ENCODE data around the gene TPSG1.

TPSG1 gene

GRCh38 chr16:1177750-1178149, 47.3 kb downstream of the TPSG1 start:
- TF ChIP-seq, protein P1, sequence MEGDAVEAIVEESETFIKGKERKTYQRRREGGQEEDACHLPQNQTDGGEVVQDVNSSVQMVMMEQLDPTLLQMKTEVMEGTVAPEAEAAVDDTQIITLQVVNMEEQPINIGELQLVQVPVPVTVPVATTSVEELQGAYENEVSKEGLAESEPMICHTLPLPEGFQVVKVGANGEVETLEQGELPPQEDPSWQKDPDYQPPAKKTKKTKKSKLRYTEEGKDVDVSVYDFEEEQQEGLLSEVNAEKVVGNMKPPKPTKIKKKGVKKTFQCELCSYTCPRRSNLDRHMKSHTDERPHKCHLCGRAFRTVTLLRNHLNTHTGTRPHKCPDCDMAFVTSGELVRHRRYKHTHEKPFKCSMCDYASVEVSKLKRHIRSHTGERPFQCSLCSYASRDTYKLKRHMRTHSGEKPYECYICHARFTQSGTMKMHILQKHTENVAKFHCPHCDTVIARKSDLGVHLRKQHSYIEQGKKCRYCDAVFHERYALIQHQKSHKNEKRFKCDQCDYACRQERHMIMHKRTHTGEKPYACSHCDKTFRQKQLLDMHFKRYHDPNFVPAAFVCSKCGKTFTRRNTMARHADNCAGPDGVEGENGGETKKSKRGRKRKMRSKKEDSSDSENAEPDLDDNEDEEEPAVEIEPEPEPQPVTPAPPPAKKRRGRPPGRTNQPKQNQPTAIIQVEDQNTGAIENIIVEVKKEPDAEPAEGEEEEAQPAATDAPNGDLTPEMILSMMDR (IDR thresholded peaks at IDR 0.05; ENCODE audit: low read depth, low read length), result no peak
- TF ChIP-seq, protein P2, sequence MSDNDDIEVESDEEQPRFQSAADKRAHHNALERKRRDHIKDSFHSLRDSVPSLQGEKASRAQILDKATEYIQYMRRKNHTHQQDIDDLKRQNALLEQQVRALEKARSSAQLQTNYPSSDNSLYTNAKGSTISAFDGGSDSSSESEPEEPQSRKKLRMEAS (IDR thresholded peaks at IDR 0.05; ENCODE audit: low read depth, low read length), result no peak
- H3K4me3 ChIP-seq (ENCODE audit: low read depth, low read length), result no peak overlapping the region

DNA sequence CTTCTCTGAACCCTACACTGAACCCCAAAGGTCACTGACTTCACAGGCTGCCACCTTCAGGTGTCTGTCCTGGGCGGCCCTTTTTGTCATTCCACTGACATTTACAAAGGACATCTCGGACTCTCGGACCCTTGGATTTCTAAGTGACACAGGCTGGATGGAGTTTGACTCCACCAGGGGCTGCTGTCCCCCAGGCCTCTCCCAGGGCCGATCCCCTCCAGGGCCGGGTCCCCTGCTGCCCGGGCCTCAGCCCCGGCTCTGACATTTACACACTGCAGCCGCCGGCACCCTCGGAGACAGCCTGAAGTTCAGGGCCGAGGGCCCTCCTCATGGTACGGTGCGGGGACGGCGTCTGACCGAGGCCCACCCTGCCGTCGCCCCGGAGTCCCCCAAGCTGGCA, 48.0 kb downstream of the TPSG1 start:
- no peak for DNase-seq (ENCODE audit: low read depth)
- H3K4me3 ChIP-seq (ENCODE audit: low read depth, low read length), result no peak overlapping the region
- no peak for TF ChIP-seq MYC (IDR thresholded peaks at IDR 0.05; ENCODE audit: low read depth, low read length)
- no peak for TF ChIP-seq POLR2A (IDR thresholded peaks at IDR 0.05; ENCODE audit: extremely low read depth, insufficient read length)
- TF ChIP-seq, protein P2 (IDR thresholded peaks at IDR 0.05; ENCODE audit: low read depth, low read length), result no peak
- TF ChIP-seq, protein P1 (IDR thresholded peaks at IDR 0.05; ENCODE audit: low read depth, low read length), result no peak

More at GRCh38 chr16:1177750-1178149, 47.3 kb downstream of the TPSG1 start:
- DNase-seq (ENCODE audit: low read depth), result no peak

DNA sequence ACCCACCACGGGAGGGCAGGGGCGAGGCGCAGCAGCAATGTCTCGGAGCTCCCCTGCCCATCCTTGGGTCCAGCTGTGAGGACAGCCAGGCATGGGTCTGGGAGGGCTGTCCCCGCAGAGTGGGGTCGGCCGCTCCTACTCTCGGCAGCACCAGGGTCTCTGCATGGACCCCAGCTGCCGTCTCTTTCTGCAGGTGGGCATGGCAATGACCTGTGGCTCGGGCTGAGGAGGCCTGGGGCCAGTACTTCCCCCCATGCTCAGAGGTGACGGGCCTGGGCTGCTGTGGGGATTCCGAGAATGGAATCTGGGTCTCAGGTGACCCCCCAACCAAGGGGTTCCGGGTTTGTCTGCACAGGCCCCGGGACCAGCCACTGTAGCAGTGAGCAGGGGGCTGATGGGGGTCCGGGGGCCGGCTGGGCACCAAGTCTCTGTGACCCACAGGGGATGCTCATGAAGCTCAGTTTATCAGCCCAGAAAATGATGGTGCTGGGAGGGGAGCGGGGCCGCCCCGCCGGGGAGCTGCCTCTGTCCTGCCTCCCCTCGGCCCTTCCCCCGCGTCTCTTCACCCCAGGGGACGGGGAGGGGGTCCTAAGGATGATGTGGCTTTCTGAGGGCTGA, 48.7 kb downstream of the TPSG1 start:
- TF ChIP-seq, protein P1 (IDR thresholded peaks at IDR 0.05; ENCODE audit: low read depth, low read length), result no peak
- TF ChIP-seq, protein P2 (IDR thresholded peaks at IDR 0.05; ENCODE audit: low read depth, low read length), result no peak
- TF ChIP-seq MYC (IDR thresholded peaks at IDR 0.05; ENCODE audit: low read depth, low read length), result no peak
- no peak for TF ChIP-seq POLR2A (IDR thresholded peaks at IDR 0.05; ENCODE audit: extremely low read depth, insufficient read length)
- no peak overlapping the region for H3K4me3 ChIP-seq (ENCODE audit: low read depth, low read length)
- DNase-seq (ENCODE audit: low read depth), result no peak

DNA sequence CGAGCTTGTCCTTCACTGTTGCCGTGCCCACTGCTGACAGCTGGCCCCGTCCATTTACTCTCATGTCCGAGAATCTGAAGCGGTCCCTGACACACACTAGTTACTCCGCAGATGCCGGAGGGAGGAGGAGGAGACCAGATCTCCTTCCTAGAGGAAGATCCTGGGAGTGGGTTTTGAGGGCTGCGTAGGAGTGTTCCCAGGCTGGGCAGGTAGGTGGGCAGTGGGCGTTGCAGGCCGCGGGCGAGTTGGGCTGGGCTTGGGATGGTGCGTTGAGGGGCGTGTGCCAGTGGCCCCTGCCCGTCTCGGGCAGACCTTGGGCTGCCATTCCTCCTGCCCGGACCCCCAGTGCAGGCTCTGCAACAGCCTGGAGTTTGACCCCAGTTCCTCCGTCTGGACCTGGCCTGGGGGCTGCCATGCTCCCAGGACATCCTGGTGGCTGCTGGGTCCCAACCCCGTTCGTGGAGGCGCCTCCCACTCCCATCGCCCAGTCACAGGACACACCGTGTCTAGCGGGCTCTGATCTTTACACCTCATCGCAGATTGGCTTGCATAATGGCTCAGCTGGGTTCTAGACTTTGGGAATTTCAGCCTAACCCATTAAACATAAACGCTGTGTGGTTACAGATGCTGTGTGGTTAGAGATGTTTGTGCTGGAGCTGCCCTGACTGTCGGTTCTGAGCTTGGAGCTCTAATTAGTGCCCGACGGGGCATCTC, 49.3 kb downstream of the TPSG1 start:
- no peak for TF ChIP-seq MYC (IDR thresholded peaks at IDR 0.05; ENCODE audit: low read depth, low read length)
- no peak for TF ChIP-seq POLR2A (IDR thresholded peaks at IDR 0.05; ENCODE audit: extremely low read depth, insufficient read length)
- TF ChIP-seq, protein P1 (IDR thresholded peaks at IDR 0.05; ENCODE audit: low read depth, low read length), result no peak
- TF ChIP-seq, protein P2 (IDR thresholded peaks at IDR 0.05; ENCODE audit: low read depth, low read length), result no peak
- H3K4me3 ChIP-seq (ENCODE audit: low read depth, low read length), result no peak overlapping the region
- DNase-seq (ENCODE audit: low read depth), result no peak

DNA sequence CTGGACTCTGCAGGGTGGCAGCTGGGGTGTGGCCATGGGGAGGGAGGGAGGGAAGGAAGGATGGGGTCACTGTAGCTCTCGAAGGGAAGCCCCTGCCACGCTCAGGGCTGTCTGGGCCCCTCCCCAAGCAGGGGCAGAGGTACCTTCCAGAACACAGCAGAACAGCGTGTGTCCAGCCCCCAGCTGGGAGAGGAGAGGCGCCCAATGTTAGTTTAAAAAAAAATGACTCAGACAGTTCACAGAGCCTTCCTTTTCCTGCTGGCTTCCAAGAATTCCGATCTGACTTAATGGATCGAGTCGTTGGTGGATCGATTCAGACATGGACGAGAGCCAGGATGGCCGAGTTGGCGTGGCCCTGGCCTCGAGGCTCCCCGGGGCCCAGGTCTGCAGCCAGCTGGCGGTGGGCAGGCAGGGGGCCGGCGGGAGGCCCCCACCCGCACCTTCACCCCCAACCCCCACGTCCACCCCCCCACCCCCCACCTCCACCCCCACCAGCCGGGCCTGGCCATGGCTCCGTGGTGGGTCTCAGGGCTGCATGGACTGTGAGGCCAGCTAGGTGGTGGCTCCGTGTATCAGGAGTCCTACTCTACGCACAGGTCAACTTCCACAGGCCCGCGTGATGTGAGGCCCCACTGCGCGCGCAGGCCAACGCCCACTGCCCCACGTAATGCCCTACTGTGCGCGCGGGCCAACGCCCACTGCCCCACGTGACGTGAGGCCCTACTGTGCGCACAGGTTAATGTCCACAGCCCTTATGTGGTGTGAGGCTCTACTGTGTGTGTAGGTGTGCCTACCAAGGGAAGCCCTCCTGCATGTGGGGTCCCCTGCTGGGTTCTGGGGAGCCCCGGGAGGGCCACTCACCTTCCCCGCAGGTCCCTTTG, 50.4 kb downstream of the TPSG1 start:
- H3K4me3 ChIP-seq (ENCODE audit: low read depth, low read length), result no peak overlapping the region
- TF ChIP-seq MYC (IDR thresholded peaks at IDR 0.05; ENCODE audit: low read depth, low read length) (no peak), POLR2A (IDR thresholded peaks at IDR 0.05; ENCODE audit: extremely low read depth, insufficient read length) (no peak)
- TF ChIP-seq, protein P1 (IDR thresholded peaks at IDR 0.05; ENCODE audit: low read depth, low read length), result no peak
- TF ChIP-seq, protein P2 (IDR thresholded peaks at IDR 0.05; ENCODE audit: low read depth, low read length), result no peak
- DNase-seq (ENCODE audit: low read depth), result no peak

Data from NB4 (cell line).